Kidney glomerular epithelial cell (primary cell): ENCODE measurements around the gene GATAD2B.
"Not testable (repeated sequence)": the region's sequence is repeated elsewhere in the genome, so short reads cannot be mapped to it uniquely, and the experiment has no call there.

Source experiments
- DNase-seq: peaks from one replicate; lab custom pipeline; 2025; lab: John Stamatoyannopoulos, UW

The GATAD2B gene

DNA sequence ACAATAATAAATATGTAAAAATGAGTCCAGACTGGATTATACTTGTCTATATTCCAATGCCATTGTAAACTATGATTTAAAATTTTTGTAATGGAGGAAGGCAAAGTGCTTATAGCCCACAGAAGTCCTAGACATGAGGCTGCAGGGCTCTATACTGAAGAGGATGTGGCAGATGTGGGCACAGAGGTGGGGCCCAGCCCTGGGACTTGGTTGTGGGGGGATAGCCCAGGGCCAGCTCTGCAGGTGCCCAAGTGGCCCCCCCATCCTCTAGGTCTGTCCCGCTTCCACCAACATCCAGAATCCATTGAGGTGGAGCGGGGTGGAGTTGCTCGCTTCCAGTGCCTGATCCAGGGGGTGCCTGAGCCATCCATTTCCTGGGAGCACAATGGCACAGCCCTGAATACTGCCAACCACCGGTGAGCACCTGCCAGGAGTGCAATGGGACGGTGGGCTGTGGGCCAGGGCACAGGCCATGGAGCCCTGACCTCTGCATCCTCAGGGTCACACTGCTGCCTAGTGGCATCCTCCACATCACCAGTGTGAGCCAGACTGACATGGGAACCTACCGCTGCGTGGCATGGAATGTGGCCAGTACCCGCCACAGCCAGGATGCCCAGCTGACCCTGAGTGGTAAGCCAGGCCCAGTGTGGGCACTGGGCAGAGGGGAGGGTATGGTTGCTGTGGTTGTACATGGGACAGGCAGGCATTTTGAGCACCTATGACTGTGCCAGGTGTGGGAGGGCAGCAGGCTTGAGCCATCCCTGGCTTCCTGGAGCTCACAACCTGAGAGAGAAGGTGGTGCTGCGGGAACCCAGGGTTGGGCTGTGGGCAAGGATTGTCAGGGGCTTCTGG, 126.6 kb downstream of the GATAD2B start:
- DNase-seq = no peak

DNA sequence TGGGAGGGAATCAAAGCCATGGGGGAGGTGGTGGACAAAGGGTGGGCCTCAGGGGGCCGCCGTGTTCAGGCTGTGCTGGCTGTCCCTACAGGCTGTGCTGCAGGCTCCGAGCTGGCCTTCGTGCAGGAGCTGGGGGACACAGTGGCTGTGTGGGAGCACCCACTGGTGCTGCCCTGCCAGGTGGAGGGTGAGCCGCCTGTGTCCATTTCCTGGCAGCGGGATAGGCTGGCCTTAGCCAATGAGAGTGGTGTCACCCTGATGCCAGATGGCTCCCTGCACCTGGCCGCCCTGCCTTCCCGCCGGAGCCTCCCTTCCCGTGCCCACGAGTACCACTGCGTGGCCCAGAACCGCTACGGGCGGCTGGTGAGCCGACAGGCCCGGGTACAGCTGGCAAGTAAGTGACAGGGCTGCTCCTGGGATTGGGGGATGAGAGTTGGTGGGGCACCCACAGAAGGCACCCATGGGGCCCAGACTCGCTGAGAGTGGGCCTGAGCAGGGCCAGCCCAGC, 127.4 kb downstream of the GATAD2B start:
- DNase-seq = no peak

DNA sequence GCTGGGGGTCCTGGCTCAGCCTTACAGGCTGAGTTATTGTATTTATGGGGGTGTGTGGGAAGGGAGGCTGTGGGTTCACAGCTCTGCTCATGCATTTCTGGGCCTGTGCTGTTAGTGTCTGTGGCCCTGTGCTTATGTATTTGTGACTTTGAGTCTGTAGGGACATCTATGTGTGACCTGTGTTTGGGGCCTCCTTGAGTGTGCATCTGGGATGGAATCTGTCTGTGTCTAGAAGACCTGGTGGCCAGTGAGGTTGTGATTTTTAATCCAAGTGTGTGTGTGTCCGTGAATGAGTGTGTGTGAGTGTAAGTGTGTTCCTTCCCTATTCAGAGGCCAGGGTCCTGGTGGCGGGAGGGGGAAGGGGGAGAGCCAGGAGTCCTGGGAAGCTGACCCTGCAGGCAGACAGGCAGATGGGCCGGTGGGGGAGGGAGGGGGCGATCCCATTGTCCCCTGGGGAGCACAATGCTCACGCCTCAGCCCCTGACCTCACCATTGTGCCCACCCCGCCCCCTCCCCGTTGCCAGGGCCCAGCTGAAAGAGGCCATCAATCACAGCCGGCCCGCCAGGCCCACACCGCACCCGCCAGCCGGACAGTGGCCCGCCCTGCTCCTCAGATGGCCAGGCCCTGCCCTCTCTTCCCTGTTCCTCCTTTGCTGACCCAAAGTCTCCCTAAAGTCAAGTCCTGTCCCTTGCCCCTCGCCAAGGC, 128.0 kb downstream of the GATAD2B start:
- DNase-seq = no peak

DNA sequence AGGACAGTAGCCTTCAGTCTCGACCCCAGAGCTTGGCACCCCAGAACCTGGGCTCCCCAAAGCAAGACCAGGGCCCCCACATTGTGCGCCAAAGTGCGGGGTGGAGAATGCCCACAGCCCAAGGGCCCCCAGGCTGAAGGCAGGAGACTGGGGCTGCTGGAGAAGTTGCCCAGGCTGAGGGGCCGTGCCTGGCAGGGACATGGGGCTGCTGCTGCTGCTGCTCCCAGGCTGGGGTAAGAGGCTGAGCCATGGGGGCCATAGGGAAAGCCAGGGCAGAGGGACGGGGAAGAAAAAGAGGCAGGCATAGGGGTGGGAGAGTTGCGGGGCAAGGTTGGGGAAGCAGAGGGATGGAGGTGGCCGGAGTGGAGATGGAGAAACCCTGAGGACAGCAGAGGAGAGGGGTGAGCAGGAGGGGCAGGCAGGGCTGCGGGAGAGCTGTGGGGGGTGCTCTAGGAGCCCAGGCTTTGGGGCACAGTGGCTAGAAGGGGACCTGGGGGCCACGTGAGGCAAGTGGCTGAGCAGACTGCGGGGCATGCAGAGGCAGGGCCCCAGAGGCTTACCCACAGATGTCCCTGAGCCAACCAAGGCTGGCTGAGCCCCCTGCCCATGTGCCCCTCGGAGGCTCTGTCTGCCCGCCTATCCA, 128.7 kb downstream of the GATAD2B start:
- no peak for DNase-seq

DNA sequence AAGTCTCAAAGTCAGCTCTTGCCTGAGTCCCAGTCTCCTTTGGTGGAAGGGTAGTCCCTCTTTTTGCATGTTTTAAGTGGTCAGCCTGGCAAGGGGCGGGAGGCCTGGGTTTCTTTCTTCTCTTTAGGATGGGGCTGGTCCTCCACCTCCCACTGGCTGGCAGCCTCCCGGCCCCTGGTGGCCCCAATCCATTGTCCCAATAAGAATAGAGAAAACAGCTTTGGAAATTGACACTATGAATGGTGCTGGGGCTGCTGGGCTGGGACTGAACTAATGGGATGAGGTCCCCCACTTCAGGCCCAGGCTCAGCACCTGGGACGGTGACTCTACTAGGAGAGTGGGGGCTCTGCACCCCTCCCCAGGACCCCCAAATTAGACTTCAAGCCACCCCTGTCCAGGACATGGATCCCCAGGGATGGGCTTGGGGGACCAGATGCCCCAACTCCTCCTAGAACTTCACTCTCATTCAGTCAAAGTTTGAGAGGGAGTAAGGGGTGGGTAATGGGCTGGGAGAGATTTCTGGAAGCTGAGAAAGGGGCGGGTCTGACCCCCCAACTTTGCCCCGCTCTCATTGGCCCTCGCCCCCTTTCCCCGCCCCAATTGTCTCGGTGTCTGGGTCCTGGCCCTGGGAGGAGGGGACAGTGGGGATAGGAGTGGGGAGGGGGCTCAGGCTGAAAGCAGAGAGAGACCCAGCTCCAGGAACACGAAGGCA, 129.4 kb downstream of the GATAD2B start:
- DNase-seq = no peak

DNA sequence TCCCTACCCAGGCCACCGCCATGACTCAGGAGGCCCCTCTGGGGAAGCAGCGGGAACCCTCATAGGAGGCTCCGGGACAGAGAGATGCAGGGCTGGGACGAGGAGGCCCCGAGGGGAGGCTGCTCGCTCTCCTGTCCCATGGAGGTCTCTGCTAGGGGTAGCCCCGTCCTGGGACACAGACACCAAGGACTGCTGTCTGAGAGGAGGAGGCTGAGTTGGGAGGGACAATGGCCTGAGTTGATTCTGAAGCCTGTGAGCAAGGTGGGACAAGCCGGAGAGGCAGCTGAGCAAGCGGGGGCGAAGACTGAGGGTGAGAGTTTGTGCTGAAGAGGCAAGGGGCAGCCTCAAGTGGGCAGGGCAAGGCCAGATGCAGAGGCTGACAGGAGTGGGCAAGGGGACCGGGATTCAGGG, 130.1 kb downstream of the GATAD2B start:
- no peak for DNase-seq

DNA sequence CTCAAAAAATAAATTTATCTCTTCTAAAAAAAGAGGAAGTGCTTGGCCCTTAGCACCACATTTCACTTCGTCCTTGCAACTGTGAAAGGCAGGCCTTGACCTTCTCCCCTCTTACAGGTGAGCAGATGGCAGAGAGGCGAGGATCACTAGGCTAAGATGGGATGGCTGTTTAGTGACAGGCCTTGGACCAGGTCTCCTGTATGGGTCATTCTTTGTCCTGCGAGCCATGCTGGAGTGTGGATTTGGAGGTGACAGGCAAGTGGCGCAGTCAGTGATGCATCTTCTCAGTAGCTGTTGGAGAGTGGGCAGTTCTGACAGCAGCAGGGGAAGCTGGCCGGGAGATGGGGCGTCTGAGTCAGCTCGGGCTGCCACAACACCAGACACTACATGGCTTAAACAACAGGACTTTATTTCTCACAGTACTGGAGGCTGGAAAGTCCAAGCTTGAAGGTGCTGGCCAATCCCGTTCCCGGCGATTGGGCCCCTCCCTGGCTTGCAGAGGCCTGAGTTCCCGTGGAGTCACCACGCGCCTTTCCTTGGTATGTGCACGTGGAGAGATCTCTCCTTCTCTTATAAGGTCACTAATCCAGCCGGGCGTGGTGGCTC, 131.0 kb downstream of the GATAD2B start:
- no peak for DNase-seq

DNA sequence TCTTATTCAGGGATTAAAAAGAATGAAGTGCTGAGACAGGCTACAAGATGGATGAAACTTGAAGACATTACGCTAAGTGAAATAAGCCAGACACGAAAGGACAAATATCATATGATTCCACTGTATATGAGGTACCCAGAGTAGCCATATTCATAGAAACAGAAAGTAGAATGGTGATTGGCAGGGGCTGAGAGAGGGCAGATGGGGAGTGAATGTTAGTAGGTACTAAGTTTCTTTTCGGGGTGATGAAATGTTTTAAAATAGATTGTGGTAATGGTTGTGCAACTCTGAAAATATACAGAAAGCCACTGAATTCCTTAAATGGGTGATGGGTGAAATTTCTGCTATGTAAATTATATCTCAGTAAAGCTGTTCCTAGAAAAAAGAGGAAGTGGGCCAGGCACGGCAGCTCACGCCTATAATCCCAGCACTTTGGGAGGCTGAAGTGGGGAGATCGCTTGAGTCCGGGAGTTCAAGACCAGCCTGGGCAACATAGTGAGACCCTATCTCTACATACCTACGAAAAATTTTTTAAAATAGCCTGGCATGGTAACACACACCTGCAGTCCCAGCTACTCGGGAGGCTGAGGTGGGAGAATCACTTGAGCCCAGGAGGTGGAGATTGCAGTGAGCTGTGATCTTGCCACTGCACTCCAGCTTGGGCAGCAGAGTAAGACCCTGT, 131.7 kb downstream of the GATAD2B start:
- DNase-seq = peak; percentile 18

DNA sequence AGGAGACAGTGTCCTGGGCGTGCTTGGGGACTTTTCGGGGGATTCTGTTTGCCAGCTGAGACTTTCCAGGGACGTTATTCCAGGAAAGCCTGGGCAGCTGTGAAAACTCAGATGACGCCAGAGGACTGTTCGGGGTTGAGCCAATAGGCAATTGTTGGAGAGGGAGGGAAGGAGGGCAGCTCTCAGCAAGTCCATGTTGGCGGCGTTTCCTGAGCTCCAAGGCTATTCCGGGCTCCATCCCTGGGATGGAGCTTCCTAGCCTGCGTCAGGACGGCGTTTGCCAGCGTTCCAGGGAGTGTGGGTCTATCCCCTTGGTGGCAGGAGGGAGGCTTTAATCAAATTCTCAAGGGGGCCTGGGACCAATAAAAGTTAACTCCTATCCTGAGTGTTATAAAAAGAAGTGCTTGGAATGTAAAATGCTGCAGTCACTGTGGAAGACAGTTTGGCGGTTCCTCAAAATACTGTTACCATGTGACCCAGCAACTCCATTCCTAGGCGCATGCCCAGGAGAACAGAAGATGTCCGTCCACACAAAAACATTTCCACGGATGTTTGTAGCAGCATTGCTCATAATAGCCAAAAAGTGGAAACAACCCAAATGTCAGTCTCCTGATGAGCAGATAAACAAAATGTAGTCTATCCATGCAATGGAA, 132.3 kb downstream of the GATAD2B start:
- no peak for DNase-seq

DNA sequence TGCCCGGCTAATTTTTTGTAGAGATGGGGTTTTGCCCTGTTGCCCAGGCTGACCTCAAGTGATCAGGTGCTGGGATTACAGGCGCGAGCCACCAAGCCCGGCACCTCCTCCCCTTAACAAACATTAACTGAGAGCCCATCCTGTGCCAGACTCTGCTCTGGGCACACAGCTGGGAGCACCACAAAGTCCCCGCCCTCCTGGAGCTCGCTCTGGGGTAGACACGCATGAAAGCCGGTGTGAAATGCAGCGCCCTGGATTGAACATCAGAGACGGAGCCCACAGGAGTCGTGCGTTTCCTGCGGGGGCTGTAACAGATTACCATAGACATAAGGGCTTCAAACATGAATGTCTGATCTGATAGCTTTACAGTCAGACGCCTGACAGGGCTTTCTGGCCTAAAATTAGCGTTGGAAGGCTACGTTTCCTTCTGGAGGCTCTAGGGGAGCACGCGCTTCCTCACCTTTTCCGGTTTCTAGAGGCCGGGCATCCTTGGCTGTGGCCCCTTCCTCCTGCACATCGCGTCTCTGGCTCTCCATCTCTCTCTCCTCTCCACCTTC, 133.2 kb downstream of the GATAD2B start:
- no peak for DNase-seq

DNA sequence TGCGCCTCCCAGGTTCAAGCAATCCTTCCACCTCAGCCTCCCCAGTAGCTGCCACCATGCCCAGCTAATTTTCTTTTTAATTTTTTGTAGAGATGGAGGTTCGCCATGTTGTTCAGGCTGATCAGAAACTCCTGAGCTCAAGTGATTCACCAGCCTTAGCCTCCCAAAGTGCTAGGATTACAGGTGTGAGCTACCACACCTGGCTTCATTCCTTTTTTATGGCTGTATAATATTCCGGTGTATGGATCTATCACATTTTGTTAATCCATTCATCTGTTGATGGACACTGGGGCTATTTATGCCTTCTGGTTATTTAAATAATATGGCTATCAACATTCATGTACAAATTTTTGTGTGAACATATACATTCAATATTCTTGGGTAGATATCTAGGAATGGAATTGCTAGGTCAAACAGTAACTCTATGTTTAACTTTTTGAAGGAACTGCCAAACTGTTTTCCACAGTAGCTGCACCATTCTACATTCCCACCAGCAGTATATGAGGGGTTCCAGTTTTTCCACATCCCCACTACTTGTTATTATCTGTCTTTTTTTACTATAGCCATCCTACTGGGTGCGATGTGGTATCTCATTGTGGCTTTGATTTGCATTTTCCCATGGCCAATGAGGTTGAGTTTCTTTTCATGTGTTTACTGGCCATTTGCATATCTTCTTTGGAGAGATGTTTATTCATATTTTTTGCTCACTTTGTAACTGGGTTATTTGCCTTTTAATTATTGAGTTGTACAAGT, 136.6 kb downstream of the GATAD2B start:
- DNase-seq = no peak

DNA sequence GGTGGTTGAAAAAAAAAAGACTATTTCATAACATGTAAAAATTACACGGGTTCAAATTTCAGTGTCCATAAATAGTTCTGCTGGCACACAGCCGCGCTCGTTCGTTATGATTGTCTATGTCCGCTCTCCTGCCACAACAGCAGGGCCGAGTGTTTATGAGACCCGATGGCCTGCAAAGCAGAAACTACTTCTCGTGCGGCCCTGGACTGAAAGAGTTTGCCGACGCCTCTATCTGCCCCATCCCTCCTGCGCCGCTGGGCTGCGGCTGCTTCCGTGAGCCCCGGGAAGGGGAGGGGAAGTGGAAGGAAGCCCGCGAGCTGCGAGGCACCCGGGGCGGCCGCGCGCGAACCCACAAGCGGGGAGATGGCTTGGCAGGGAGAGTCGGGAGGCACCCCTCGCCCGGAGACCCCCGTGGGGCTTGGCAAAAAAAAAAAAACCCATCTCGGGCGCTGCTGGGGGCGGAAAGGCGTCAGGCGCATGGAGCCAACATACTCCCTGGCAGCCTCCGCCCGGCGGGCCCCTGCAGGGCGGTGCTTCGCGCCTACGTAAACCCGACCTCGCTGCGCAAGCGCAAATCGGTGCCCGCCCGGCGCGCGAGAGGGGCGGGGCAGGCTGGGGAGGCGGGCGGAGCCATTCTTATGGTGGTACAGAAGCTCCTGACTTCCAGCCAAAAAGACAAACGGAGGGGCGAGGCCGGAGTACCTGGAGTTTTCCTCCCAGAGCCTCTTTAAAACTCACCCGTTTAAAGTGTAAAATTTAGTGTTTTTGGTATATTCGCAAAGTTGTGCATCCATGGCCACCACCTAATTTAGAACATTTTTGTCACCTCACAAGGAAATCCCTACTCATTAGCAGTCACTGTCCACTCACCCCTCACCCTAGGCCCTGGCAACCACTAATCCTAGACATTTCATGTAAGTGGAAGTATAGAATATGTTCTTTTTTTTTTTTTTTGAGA, 139.3 kb downstream of the GATAD2B start:
- DNase-seq = peak; percentile 88

DNA sequence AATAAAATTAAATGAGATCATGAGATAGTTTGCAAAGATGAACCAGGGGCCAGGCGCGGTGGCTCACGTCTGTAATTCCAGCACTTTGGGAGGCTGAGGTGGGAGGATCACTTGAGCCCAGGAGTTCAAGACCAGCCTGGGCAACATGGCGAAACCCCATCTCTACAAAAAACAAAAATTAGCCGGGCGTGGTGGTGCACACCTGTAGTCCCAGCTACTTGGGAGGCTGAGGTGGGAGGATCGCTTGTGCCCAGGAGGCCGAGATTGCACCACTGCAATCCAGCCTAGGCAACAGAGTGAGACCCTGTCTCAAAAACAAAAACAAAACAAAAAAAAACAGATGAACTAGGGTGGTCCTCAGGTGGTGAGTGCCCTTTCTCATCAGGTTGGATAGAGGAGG, 140.1 kb downstream of the GATAD2B start:
- DNase-seq = not testable (repeated sequence)

DNA sequence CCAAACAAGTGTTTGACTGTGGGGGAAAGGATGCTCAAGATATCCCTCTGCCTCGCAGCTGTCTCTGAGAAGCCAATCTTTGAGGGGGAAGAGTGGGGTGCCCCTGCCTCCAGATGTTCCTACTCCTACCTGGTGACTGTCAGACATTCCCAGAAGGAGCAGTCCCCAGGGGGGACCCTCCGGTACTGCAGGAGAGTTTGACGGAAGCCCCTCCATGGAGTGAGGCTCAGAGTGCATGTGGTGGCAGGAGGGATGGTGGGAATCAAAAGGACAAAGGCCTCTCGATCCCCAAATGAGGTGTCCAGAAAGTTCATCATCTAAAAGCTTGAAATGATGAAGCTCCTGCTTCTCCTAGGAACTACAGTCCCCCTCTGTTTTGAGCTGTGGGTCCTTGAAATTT, 142.2 kb downstream of the GATAD2B start:
- DNase-seq = no peak

DNA sequence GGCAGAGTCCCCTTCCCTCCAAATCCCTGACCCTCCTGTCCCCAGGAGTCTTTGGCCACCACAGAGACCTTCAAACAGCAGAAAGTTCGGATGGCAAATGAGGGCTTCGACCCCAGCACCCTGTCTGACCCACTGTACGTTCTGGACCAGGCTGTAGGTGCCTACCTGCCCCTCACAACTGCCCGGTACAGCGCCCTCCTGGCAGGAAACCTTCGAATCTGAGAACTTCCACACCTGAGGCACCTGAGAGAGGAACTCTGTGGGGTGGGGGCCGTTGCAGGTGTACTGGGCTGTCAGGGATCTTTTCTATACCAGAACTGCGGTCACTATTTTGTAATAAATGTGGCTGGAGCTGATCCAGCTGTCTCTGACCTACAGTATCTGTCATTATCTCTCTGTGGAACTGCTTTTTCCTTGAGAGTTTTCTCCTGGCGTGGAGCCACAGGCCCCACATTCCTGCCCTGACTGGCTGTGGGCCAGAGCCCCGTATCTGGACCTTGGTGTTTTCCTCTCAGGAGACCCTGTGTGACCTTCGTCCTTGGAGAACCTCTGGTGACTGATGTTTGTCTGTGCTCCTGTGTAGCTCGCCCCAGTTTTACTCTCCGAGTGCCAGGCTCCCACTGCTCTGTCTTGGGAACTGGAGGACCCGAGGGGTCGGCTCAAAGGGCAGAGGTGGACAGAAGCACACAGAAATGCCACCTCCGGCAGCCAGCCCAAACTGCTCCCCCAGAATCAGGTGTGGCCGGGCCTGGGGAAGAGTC, 142.8 kb downstream of the GATAD2B start:
- no peak for DNase-seq

DNA sequence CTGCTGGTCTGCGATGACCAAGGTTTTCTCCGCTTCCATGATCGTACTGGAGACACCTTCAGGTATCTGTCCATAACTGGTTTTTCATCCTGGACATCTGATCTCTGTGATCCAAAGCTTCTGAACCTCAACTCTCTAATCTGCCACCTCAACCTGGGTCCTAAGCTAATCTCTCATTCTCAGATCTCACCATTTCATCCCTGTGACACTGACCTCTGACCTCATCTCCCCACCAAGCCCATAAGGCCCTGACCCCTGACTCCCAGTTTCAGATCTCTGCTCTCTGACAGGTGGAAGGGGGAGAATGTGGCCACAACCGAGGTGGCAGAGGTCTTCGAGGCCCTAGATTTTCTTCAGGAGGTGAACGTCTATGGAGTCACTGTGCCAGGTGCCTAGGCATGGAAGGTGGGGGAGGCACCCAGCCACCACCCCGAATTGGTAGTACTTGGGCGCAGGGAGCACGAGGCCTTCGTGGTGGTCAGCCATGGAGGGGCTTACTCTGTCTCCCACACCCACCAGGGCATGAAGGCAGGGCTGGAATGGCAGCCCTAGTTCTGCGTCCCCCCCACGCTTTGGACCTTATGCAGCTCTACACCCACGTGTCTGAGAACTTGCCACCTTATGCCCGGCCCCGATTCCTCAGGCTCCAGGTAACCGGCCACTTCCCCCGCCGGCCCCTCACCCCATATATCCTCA, 143.8 kb downstream of the GATAD2B start:
- no peak for DNase-seq
